Upper lobe of right lung (tissue), 1 donor: Measurements from ENCODE around the gene FXR1. TPM values are rescaled to one million over a fixed set of nuclear protein-coding genes. Genes with fewer than 3 reads are reported as not detected.

Experiments
- ATAC-seq: fragments of 200-7000 bp; cut with Tn5 transposase; one replicate; pipeline ENCODE4 v1.9.1; 2020; ENCODE audit warnings: mild to moderate bottlenecking, moderate library complexity
- DNase-seq: peaks from one replicate; pipeline ENCODE4 v3.0.0-alpha.2; 2020
- H3K27ac ChIP-seq: fragments of 200-600 bp; one replicate; pipeline ENCODE4 v1.8.0; 2022
- H3K27me3 ChIP-seq: fragments of 200-600 bp; one replicate; pipeline ENCODE4 v1.8.0; 2022; ENCODE audit warnings: mild to moderate bottlenecking
- H3K36me3 ChIP-seq: fragments of 200-600 bp; one replicate; pipeline ENCODE4 v1.8.0; 2022
- H3K4me1 ChIP-seq: fragments of 200-600 bp; one replicate; pipeline ENCODE4 v1.8.0; 2022
- H3K4me3 ChIP-seq: fragments of 200-600 bp; one replicate; pipeline ENCODE4 v1.8.0; 2022; ENCODE audit warnings: mild to moderate bottlenecking
- H3K9me3 ChIP-seq: fragments of 200-600 bp; one replicate; pipeline ENCODE4 v1.8.0; 2022
- CTCF ChIP-seq: fragments of 200-600 bp; IDR thresholded peaks from one replicate; pipeline ENCODE4 v1.8.0; 2022; ENCODE audit warnings: antibody characterized with exemption
- intact Hi-C: fragments of 100-400 bp; cut with DNase I; formaldehyde crosslinking; loops from one replicate; pipeline ENCODE4 v1.11.0; 2022
- total RNA-seq: library from RNA; stranded (reverse); fragmentation: NEBNext Ultra II Directional; extraction: Animal tissue kit (Norgen Biotek cat#: 25700); gene quantifications from one replicate; pipeline ENCODE4 v1.2.1, GENCODE V29; 2021
- donor health status: DM: no; HTN: yes; CAD: no; lungs with severe emphysema.

Gene FXR1
- total RNA-seq, 1 donor from 2014 or later = 97.3 TPM

- no peak for ATAC-seq
- no peaks in the 10 kb centered on the region for H3K4me1 ChIP-seq
- no peak overlapping the region for H3K4me3 ChIP-seq
- TF ChIP-seq CTCF = no peak
- H3K9me3 ChIP-seq = no peaks in the 10 kb centered on the region
- no peaks in the 10 kb centered on the region for H3K27me3 ChIP-seq
- no peak for DNase-seq
- intact Hi-C loops = no loop called here
- no peak overlapping the region for H3K27ac ChIP-seq
- H3K36me3 ChIP-seq = peaks cover 54% of the 10 kb centered on the region
Observed at GRCh38 chr3:180940826-180941225, 28.4 kb downstream of the FXR1 start.

- DNase-seq (no peak), ATAC-seq (no peak)
- H3K27me3 ChIP-seq = no peaks in the 10 kb centered on the region
- no peaks in the 10 kb centered on the region for H3K4me1 ChIP-seq
- TF ChIP-seq CTCF = no peak
- H3K4me3 ChIP-seq = no peak overlapping the region
- intact Hi-C loops = no loop called here
- H3K27ac ChIP-seq = no peak overlapping the region
- no peaks in the 10 kb centered on the region for H3K9me3 ChIP-seq
- H3K36me3 ChIP-seq = peaks cover 57% of the 10 kb centered on the region
Observed at GRCh38 chr3:180947761-180948390, 35.4 kb downstream of the FXR1 start.

- Histone ChIP-seq H3K4me3 (no peak overlapping the region), H3K9me3 (no peaks in the 10 kb centered on the region), H3K27me3 (no peaks in the 10 kb centered on the region), H3K27ac (no peak overlapping the region), H3K36me3 (peaks cover 93% of the 10 kb centered on the region), H3K4me1 (no peaks in the 10 kb centered on the region)
- no peak for DNase-seq
- no peak for ATAC-seq
- no peak for TF ChIP-seq CTCF
- intact Hi-C loops = no loop called here
Observed at GRCh38 chr3:180959691-180960090, 47.2 kb downstream of the FXR1 start.

- TF ChIP-seq CTCF = no peak
- H3K9me3 ChIP-seq = no peaks in the 10 kb centered on the region
- DNase-seq = no peak
- peaks cover 87% of the 10 kb centered on the region for H3K36me3 ChIP-seq
- no peaks in the 10 kb centered on the region for H3K4me1 ChIP-seq
- H3K27me3 ChIP-seq = no peaks in the 10 kb centered on the region
- H3K4me3 ChIP-seq = no peak overlapping the region
- intact Hi-C loops = no loop called here
- ATAC-seq = no peak
- H3K27ac ChIP-seq = no peak overlapping the region
Observed at GRCh38 chr3:180961087-180961486, 48.6 kb downstream of the FXR1 start.

- H3K9me3 ChIP-seq = no peaks in the 10 kb centered on the region
- intact Hi-C loops = no loop called here
- no peak for TF ChIP-seq CTCF
- H3K27me3 ChIP-seq = no peaks in the 10 kb centered on the region
- no peak for ATAC-seq
- no peak overlapping the region for H3K4me3 ChIP-seq
- H3K27ac ChIP-seq = no peak overlapping the region
- H3K4me1 ChIP-seq = no peaks in the 10 kb centered on the region
- peaks cover 87% of the 10 kb centered on the region for H3K36me3 ChIP-seq
- DNase-seq = no peak
Observed at GRCh38 chr3:180961552-180961951, 49.1 kb downstream of the FXR1 start.

GRCh38 chr3:180962530-180962929 is 50.1 kb downstream of the FXR1 start:
- H3K36me3 ChIP-seq = peaks cover 89% of the 10 kb centered on the region
- H3K9me3 ChIP-seq = no peaks in the 10 kb centered on the region
- ATAC-seq = no peak
- H3K27me3 ChIP-seq = no peaks in the 10 kb centered on the region
- no peak for TF ChIP-seq CTCF
- intact Hi-C loops = no loop called here
- no peak overlapping the region for H3K4me3 ChIP-seq
- DNase-seq = no peak
- no peak overlapping the region for H3K27ac ChIP-seq
- H3K4me1 ChIP-seq = no peaks in the 10 kb centered on the region
